Gastroesophageal sphincter (tissue), 3 donors: Measurements from ENCODE around the gene BGN.

Experiments
- EP300 ChIP-seq: sonication (generic); formaldehyde crosslinking; IDR thresholded peaks from one replicate; pipeline ENCODE4 v1.6.1; 2017; ENCODE audit warnings: antibody characterized with exemption, mild to moderate bottlenecking
- POLR2A ChIP-seq, 2 donors: fragments of 450-650 bp; IDR thresholded peaks; one replicate each; pipeline ENCODE4 v1.6.1; 2017; ENCODE audit warnings: antibody characterized with exemption in 2 of 2, mild to moderate bottlenecking in 2 of 2, moderate library complexity in 1 of 2
- POLR2AphosphoS5 ChIP-seq: sonication (generic); formaldehyde crosslinking; IDR thresholded peaks from one replicate; pipeline ENCODE4 v1.6.1; 2017; ENCODE audit warnings: antibody characterized with exemption
- TF ChIP-seq, protein P1 (sequence below), 4 experiments: fragments of 200-600 bp in 2 of 4; fragments of 450-650 bp in 2 of 4; sonication (generic) in 1 of 4; IDR thresholded peaks; one replicate each; pipeline ENCODE4 v1.5.1; 2017 to 2019; ENCODE audit warnings: antibody characterized with exemption in 4 of 4, mild to moderate bottlenecking in 2 of 4, moderate library complexity in 2 of 4

- no peak for TF ChIP-seq POLR2AphosphoS5
- no peak for TF ChIP-seq EP300
- TF ChIP-seq, protein P1, sequence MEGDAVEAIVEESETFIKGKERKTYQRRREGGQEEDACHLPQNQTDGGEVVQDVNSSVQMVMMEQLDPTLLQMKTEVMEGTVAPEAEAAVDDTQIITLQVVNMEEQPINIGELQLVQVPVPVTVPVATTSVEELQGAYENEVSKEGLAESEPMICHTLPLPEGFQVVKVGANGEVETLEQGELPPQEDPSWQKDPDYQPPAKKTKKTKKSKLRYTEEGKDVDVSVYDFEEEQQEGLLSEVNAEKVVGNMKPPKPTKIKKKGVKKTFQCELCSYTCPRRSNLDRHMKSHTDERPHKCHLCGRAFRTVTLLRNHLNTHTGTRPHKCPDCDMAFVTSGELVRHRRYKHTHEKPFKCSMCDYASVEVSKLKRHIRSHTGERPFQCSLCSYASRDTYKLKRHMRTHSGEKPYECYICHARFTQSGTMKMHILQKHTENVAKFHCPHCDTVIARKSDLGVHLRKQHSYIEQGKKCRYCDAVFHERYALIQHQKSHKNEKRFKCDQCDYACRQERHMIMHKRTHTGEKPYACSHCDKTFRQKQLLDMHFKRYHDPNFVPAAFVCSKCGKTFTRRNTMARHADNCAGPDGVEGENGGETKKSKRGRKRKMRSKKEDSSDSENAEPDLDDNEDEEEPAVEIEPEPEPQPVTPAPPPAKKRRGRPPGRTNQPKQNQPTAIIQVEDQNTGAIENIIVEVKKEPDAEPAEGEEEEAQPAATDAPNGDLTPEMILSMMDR (IDR thresholded peaks at IDR 0.05): no peak
- no peak for TF ChIP-seq POLR2A (IDR thresholded peaks at IDR 0.05)
These were observed 9.2 kb upstream of the BGN start for GRCh38 chrX:153485396-153486080.
